Lung (tissue), 12 donors: ENCODE measurements around the gene YTHDF2. TPM values are rescaled to one million over a fixed set of nuclear protein-coding genes. Genes with fewer than 3 reads are reported as not detected.
"Not testable (repeated sequence)": the region's sequence is repeated elsewhere in the genome, so short reads cannot be mapped to it uniquely, and the experiment has no call there.

ENCODE experiments used
- ATAC-seq: fragments of 200-7000 bp; cut with Tn5 transposase; one replicate; pipeline ENCODE4 v1.9.1; 2020; ENCODE audit warnings: moderate number of reproducible peaks; ENCODE audit not compliant: insufficient read depth, low FRiP score
- DNase-seq, 3 donors: peaks; one replicate each; pipeline ENCODE4 v3.0.0-alpha.2; 2013 to 2017
- H3K27ac ChIP-seq, 2 donors: one replicate each; pipeline ENCODE4 v1.5.1; 2013; ENCODE audit warnings: mild to moderate bottlenecking in 2 of 2, moderate library complexity in 2 of 2, control low read depth in 1 of 2, inconsistent platforms in 1 of 2, low read depth in 1 of 2, low read length in 1 of 2
- H3K27me3 ChIP-seq, 3 donors: one replicate each; pipeline ENCODE4 v1.5.1; 2013; ENCODE audit warnings: low read length in 2 of 3; ENCODE audit not compliant: control insufficient read depth in 3 of 3, insufficient read depth in 3 of 3
- H3K36me3 ChIP-seq, 4 donors: one replicate each; pipeline ENCODE4 v1.5.1; 2013; ENCODE audit warnings: low read length in 4 of 4, mild to moderate bottlenecking in 1 of 4, moderate library complexity in 1 of 4; ENCODE audit not compliant: control insufficient read depth in 4 of 4, insufficient read depth in 4 of 4
- H3K4me1 ChIP-seq, 5 donors: one replicate each; pipeline ENCODE4 v1.5.1; 2013; ENCODE audit warnings: low read length in 5 of 5, mild to moderate bottlenecking in 2 of 5, moderate library complexity in 1 of 5; ENCODE audit not compliant: control insufficient read depth in 5 of 5, insufficient read depth in 5 of 5
- H3K4me3 ChIP-seq: one replicate; pipeline ENCODE4 v1.5.1; 2013; ENCODE audit warnings: mild to moderate bottlenecking, control low read depth, moderate library complexity
- H3K9ac ChIP-seq, 2 donors: one replicate each; pipeline ENCODE4 v1.5.1; 2013; ENCODE audit warnings: low read length in 2 of 2, control low read depth in 1 of 2; ENCODE audit not compliant: insufficient read depth in 1 of 2
- H3K9me3 ChIP-seq, 4 donors: one replicate each; pipeline ENCODE4 v1.5.1; 2013; ENCODE audit warnings: low read length in 3 of 4, mild to moderate bottlenecking in 1 of 4, moderate library complexity in 1 of 4; ENCODE audit not compliant: control insufficient read depth in 4 of 4, insufficient read depth in 3 of 4
- WGBS, 2 donors: extraction: QIAGEN DNeasy Blood & Tissue Kit; methylation state at CpG; one replicate each; pipeline ENCODE4 v1.1.7; 2013; 5-methylcytosine and 5-hydroxymethylcytosine counted together
- polyA plus RNA-seq, 2 donors: library from polyadenylated mRNA; stranded (reverse); fragments of 200-250 nt; gene quantifications; one replicate each; pipeline ENCODE4 v1.2.1, GENCODE V29; 2013
- total RNA-seq, 2 donors: library from RNA; depleted of rRNA in 1 of 2; stranded (reverse); fragments of >200 nt in 1 of 2; gene quantifications; one replicate each; pipeline ENCODE4 v1.2.1, GENCODE V29; 2014 to 2021
- TF ChIP-seq, protein P1 (sequence below): IDR thresholded peaks from 2 replicates; pipeline ENCODE4 v1.5.1; 2012; ENCODE audit warnings: mild to moderate bottlenecking; ENCODE audit errors: control extremely low read depth, extremely low read depth
- donor health status: control.
- donor health status: control.
- donor health status: Bipolar disorder and iron deficiency.
- donor health status: healthy.
- donor health status: DM: yes; HTN: yes; CAD: no.

Gene YTHDF2
- total and polyA plus RNA-seq, 4 donors, result 34.3 to 65.8 (median 47.3) TPM

- H3K4me1 ChIP-seq, result no peaks in the 10 kb centered on the region
- ATAC-seq (no peak), DNase-seq (no peak)
- H3K27me3 ChIP-seq, result no peaks in the 10 kb centered on the region
- H3K9me3 ChIP-seq, result no peaks in the 10 kb centered on the region
- no peak overlapping the region for H3K27ac ChIP-seq
- H3K9ac ChIP-seq, result no peak overlapping the region
- H3K4me3 ChIP-seq, result no peak overlapping the region
- 86 to 89% methylated on average over 2 of the region's 2 CpGs for WGBS, 2 donors
- H3K36me3 ChIP-seq, result no peaks in the 10 kb centered on the region
- TF ChIP-seq, protein P1, sequence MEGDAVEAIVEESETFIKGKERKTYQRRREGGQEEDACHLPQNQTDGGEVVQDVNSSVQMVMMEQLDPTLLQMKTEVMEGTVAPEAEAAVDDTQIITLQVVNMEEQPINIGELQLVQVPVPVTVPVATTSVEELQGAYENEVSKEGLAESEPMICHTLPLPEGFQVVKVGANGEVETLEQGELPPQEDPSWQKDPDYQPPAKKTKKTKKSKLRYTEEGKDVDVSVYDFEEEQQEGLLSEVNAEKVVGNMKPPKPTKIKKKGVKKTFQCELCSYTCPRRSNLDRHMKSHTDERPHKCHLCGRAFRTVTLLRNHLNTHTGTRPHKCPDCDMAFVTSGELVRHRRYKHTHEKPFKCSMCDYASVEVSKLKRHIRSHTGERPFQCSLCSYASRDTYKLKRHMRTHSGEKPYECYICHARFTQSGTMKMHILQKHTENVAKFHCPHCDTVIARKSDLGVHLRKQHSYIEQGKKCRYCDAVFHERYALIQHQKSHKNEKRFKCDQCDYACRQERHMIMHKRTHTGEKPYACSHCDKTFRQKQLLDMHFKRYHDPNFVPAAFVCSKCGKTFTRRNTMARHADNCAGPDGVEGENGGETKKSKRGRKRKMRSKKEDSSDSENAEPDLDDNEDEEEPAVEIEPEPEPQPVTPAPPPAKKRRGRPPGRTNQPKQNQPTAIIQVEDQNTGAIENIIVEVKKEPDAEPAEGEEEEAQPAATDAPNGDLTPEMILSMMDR, result no peak
Observed at GRCh38 chr1:28783363-28783762, 46.6 kb downstream of the YTHDF2 start.

DNA sequence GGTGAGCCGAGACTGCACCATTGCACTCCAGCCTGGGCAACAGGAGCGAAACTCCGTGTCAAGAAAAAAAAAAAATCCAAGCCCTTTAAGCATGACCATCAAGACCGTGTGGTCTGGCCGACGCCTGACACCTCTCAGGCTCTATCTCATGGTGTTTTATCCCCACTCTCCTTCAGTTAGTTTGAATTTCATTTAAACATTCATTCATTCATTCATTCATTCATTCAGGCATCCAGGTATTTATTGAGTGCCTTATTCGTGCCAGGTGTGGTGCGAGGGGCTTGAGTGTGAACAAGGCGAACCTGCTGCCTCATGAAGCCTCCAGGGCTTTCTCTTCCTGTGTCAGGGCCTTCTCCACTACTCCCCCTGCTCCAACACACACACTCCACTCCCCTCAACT, 52.7 kb downstream of the YTHDF2 start:
- Histone ChIP-seq H3K36me3 (no peaks in the 10 kb centered on the region), H3K4me3 (no peak overlapping the region), H3K4me1 (no peaks in the 10 kb centered on the region), H3K9ac (no peak overlapping the region), H3K9me3 (no peaks in the 10 kb centered on the region), H3K27me3 (no peaks in the 10 kb centered on the region), H3K27ac (no peak overlapping the region)
- 95 to 99% methylated on average over 9 of the region's 9 CpGs for WGBS, 2 donors
- ATAC-seq, result no peak
- TF ChIP-seq, protein P1, result no peak
- DNase-seq, result no peak

DNA sequence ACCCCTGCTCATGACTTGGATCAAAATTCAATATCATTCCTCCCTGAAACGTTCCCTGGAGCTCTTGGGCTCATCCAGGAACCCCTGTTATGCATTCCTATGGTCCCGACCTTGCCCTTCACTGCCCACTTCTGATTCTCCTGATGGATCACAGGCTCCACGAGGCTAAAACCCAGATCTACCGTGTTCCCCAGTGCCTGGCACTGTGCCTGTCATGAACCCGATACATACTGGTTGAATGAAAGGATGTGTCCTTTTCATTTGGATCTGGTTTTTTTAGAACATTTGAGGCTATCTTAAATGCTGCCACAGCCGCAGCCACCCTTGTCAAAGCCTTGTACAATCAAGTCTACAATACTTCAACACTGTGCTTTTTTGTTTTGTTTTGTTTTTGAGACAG, 53.1 kb downstream of the YTHDF2 start:
- no peak overlapping the region for H3K9ac ChIP-seq
- TF ChIP-seq, protein P1, result no peak
- no peak overlapping the region for H3K4me3 ChIP-seq
- WGBS, 2 donors, result 80 to 88% methylated on average over 6 of the region's 6 CpGs
- DNase-seq (no peak), ATAC-seq (no peak)
- H3K36me3 ChIP-seq, result no peaks in the 10 kb centered on the region
- H3K27ac ChIP-seq, result no peak overlapping the region
- H3K4me1 ChIP-seq, result no peaks in the 10 kb centered on the region
- H3K9me3 ChIP-seq, result no peaks in the 10 kb centered on the region
- no peaks in the 10 kb centered on the region for H3K27me3 ChIP-seq

- Histone ChIP-seq H3K27me3 (no peaks in the 10 kb centered on the region), H3K4me1 (no peaks in the 10 kb centered on the region), H3K4me3 (no peak overlapping the region), H3K9me3 (no peaks in the 10 kb centered on the region), H3K36me3 (no peaks in the 10 kb centered on the region), H3K9ac (no peak overlapping the region), H3K27ac (no peak overlapping the region)
- WGBS, 2 donors, result 73 to 76% methylated on average over 12 of the region's 12 CpGs
- DNase-seq (no peak), ATAC-seq (no peak)
- TF ChIP-seq, protein P1, result no peak
Observed at GRCh38 chr1:28790377-28791035, 53.8 kb downstream of the YTHDF2 start.

DNA sequence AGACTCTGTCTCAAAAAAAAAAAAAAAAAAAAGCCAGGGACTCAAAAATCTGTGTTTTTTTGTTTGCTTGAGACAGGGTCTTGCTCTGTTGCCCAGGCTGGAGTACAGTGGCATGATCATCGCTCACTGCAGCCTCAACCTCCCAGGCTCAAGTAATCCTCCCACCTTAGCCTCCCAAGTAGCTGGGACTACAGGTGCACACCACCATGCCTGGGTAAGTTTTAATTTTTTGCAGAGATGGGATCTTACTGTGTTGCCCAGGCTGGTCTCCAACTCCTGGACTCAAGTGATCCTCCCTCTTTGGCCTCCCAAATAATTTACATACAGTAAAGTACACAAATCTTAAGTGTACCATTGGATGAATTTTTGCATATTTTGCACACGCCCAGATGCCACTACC, 55.2 kb downstream of the YTHDF2 start:
- ATAC-seq, H3K36me3 ChIP-seq, H3K9ac ChIP-seq, H3K9me3 ChIP-seq, H3K4me3 ChIP-seq, H3K27ac ChIP-seq, DNase-seq, H3K27me3 ChIP-seq, H3K4me1 ChIP-seq: not testable (repeated sequence)
- 92 to 95% methylated on average over 2 of the region's 2 CpGs for WGBS, 2 donors
